Type B pancreatic cell (in vitro differentiated cells): ENCODE results near the gene IL12RB1. TPM values are rescaled to one million over a fixed set of nuclear protein-coding genes. Genes with fewer than 3 reads are reported as not detected.

ENCODE experiments used
- DNase-seq: peaks from one replicate; pipeline ENCODE4 v3.0.0; 2021; ENCODE audit warnings: mixed read lengths; ENCODE audit not compliant: unreplicated experiment; ENCODE audit errors: extremely low spot score
- H3K27ac Mint-ChIP-seq: 2 replicates; pipeline ENCODE4 v1.8.0; 2021; ENCODE audit warnings: mild to moderate bottlenecking, mixed read lengths
- H3K27me3 Mint-ChIP-seq: 2 replicates; pipeline ENCODE4 v1.8.0; 2021; ENCODE audit warnings: mixed read lengths
- H3K36me3 Mint-ChIP-seq: 2 replicates; pipeline ENCODE4 v1.8.0; 2021; ENCODE audit warnings: mixed read lengths
- H3K4me1 Mint-ChIP-seq: one replicate; pipeline ENCODE4 v1.8.0; 2021; ENCODE audit warnings: mixed read lengths; ENCODE audit not compliant: unreplicated experiment
- H3K4me3 Mint-ChIP-seq: 2 replicates; pipeline ENCODE4 v1.8.0; 2021; ENCODE audit warnings: mild to moderate bottlenecking, mixed read lengths
- H3K9me3 Mint-ChIP-seq: 2 replicates; pipeline ENCODE4 v1.8.0; 2021; ENCODE audit warnings: mixed read lengths
- total RNA-seq: library from RNA; stranded (reverse); gene quantifications from 2 replicates; pipeline ENCODE4 v1.2.1, GENCODE V29; 2021; ENCODE audit warnings: low replicate concordance
- TF ChIP-seq, protein P1 (sequence below): fragments of 200-600 bp; sonication (generic); conservative IDR thresholded peaks from 2 replicates; pipeline ENCODE4 v1.5.0; 2021; ENCODE audit warnings: antibody characterized with exemption, mild to moderate bottlenecking

Gene IL12RB1
- total RNA-seq, 1 donor from 2014 or later = not detected

GRCh38 chr19:18121166-18121565 lies 34.4 kb upstream of the IL12RB1 start:
- Mint-ChIP-seq H3K9me3 (no peaks in the 10 kb centered on the region), H3K27me3 (no peaks in the 10 kb centered on the region)
- DNase-seq = no peak

DNA sequence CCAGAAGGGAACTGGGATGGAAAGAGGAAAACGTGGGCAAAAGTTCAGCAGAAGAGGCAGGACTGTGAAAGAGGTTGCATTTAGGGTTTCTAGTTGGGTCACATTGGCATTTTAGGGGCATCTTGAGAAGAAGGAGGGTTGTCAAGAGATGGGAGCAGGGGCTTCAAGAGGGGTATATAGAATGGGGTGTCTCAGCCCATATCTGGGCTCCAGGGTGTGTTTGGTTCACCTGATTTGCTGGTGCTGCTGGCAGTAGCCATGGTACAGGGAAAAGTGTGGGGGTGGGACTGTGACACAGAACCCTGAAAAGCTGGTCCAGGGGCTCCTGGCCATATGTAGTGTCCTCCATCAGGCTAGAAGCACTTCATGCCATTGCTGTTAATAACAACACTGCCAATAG lies 33.4 kb upstream of the IL12RB1 start:
- Mint-ChIP-seq H3K27ac (peak overlapping the region; percentile 24), H3K4me3 (peak overlapping the region; percentile 43), H3K4me1 (peaks cover 22% of the 10 kb centered on the region)

More at GRCh38 chr19:18121166-18121565, 34.4 kb upstream of the IL12RB1 start:
- Mint-ChIP-seq H3K27ac (no peak overlapping the region), H3K4me1 (peaks cover 22% of the 10 kb centered on the region), H3K4me3 (no peak overlapping the region), H3K36me3 (no peaks in the 10 kb centered on the region)
- TF ChIP-seq, protein P1, sequence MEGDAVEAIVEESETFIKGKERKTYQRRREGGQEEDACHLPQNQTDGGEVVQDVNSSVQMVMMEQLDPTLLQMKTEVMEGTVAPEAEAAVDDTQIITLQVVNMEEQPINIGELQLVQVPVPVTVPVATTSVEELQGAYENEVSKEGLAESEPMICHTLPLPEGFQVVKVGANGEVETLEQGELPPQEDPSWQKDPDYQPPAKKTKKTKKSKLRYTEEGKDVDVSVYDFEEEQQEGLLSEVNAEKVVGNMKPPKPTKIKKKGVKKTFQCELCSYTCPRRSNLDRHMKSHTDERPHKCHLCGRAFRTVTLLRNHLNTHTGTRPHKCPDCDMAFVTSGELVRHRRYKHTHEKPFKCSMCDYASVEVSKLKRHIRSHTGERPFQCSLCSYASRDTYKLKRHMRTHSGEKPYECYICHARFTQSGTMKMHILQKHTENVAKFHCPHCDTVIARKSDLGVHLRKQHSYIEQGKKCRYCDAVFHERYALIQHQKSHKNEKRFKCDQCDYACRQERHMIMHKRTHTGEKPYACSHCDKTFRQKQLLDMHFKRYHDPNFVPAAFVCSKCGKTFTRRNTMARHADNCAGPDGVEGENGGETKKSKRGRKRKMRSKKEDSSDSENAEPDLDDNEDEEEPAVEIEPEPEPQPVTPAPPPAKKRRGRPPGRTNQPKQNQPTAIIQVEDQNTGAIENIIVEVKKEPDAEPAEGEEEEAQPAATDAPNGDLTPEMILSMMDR = no peak

GRCh38 chr19:18119717-18120105 lies 33.0 kb upstream of the IL12RB1 start:
- no peak for DNase-seq
- no peaks in the 10 kb centered on the region for H3K9me3 Mint-ChIP-seq

More for the DNA sequence above, 33.4 kb upstream of the IL12RB1 start:
- Mint-ChIP-seq H3K36me3 (no peaks in the 10 kb centered on the region), H3K27me3 (no peaks in the 10 kb centered on the region), H3K9me3 (no peaks in the 10 kb centered on the region)
- no peak for DNase-seq
- TF ChIP-seq, protein P1 = no peak

GRCh38 chr19:18119013-18119716 lies 32.4 kb upstream of the IL12RB1 start:
- H3K27ac Mint-ChIP-seq = peak overlapping the region; percentile 25
- TF ChIP-seq, protein P1 = no peak
- no peaks in the 10 kb centered on the region for H3K36me3 Mint-ChIP-seq
- peak overlapping the region; percentile 83 for H3K4me3 Mint-ChIP-seq
- H3K9me3 Mint-ChIP-seq = no peaks in the 10 kb centered on the region
- no peak for DNase-seq
- peaks cover 22% of the 10 kb centered on the region for H3K4me1 Mint-ChIP-seq
- no peaks in the 10 kb centered on the region for H3K27me3 Mint-ChIP-seq

More at GRCh38 chr19:18119717-18120105, 33.0 kb upstream of the IL12RB1 start:
- Mint-ChIP-seq H3K27me3 (no peaks in the 10 kb centered on the region), H3K4me1 (peaks cover 22% of the 10 kb centered on the region), H3K4me3 (peak overlapping the region; percentile 43), H3K36me3 (no peaks in the 10 kb centered on the region), H3K27ac (peak overlapping the region; percentile 24)
- TF ChIP-seq, protein P1 = no peak

DNA sequence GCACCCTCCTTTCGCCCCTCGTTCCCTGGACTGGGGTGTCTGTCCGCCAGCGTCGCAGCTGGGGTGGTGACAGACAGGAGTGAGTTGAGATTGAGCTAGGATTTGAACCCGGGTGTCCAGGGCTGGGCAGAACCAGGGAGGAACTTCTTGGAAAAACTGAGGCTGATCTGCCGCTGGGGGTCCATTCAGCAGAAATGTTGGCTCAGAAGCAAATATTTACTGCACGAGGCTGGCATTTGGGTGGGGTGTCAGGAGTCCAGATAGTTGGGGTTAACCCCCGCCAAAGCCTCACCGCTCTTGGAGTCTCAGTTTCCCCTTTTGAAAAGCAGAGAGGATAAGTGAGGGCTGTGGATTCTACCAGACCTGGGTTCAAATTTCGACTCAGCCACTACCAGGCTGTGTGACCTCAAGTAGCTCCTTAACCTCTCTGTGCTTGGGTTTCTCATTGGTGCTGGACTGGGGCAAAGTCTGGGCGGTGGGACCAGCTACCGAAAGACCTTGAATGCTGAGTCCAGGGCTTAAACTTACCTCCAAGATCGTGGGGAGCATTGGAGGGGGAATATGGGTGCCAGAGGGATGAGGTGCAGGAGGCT lies 31.8 kb upstream of the IL12RB1 start:
- Mint-ChIP-seq H3K27me3 (no peaks in the 10 kb centered on the region), H3K27ac (no peak overlapping the region), H3K4me1 (peaks cover 22% of the 10 kb centered on the region), H3K36me3 (no peaks in the 10 kb centered on the region), H3K9me3 (no peaks in the 10 kb centered on the region), H3K4me3 (peak overlapping the region; percentile 83)
- TF ChIP-seq, protein P1 = no peak
- no peak for DNase-seq
